HCT116 (cell line): Measurements from ENCODE around the gene CILP2. TPM values are rescaled to one million over a fixed set of nuclear protein-coding genes. Genes with fewer than 3 reads are reported as not detected.

Experiments
- ATAC-seq: fragments of 200-7000 bp; cut with Tn5 transposase; 2 replicates; pipeline ENCODE4 v1.9.1; 2020; ENCODE audit warnings: mild to moderate bottlenecking, moderate library complexity
- BruUV-seq: library from RNA; stranded (reverse); fragments of 400-500 nt; replicated peaks from 2 replicates; lab custom pipeline; 2021; lab: Mats Ljungman, UMichigan
- CTCF ChIA-PET: fragments of 300-600 bp; sonication (Branson Sonifier 250); formaldehyde crosslinking; loops from one replicate; lab custom pipeline; 2021; ENCODE audit warnings: antibody characterized with exemption; lab: Charles Lee
- POLR2A ChIA-PET: fragments of 300-600, 350-600 bp; sonication (Branson Sonifier 250); formaldehyde crosslinking; loops from one replicate; lab custom pipeline; 2021; ENCODE audit warnings: antibody characterized with exemption; lab: Charles Lee
- RAD21 ChIA-PET, 2 experiments: fragments of 300-600 bp; sonication (Branson Sonifier 250); formaldehyde crosslinking; loops; one replicate each; lab custom pipeline; 2023; ENCODE audit warnings: low total read pairs in 2 of 2; ENCODE audit not compliant: uncharacterized antibody in 2 of 2, unreplicated experiment in 2 of 2, low non-redundant PET in 1 of 2; lab: Charles Lee
- DNase-seq: peaks from one replicate; pipeline ENCODE4 v3.0.0-alpha.2; 2010; ENCODE audit warnings: low read depth, low spot score
- H2AFZ ChIP-seq: fragments of 200-600 bp; shearing (Covaris generic), sonication (generic); 2 replicates; pipeline ENCODE4 v1.6.1; 2017; ENCODE audit warnings: low read depth, mixed run types, mixed read lengths, antibody characterized with exemption, low read length; ENCODE audit not compliant: poor library complexity, severe bottlenecking
- H3K27ac ChIP-seq: 2 replicates; pipeline ENCODE4 v1.5.1; 2012; ENCODE audit warnings: low read depth, low read length
- H3K27me3 ChIP-seq: fragments of 200-600 bp; sonication (generic); 2 replicates; pipeline ENCODE4 v1.6.1; 2016; ENCODE audit warnings: mixed run types, low read length, mixed read lengths; ENCODE audit not compliant: insufficient read depth
- H3K36me3 ChIP-seq, 2 experiments: fragments of 200-500 bp in 1 of 2; fragments of 200-600 bp in 1 of 2; sonication (Bioruptor generic) in 1 of 2; sonication (generic) in 1 of 2; 2 replicates each; pipeline versions ENCODE4 v1.5.1 to v1.6.1; 2014 to 2016; ENCODE audit warnings: low read length in 2 of 2, inconsistent platforms in 1 of 2, mixed read lengths in 1 of 2, mixed run types in 1 of 2; ENCODE audit not compliant: insufficient read depth in 2 of 2, control insufficient read depth in 1 of 2
- H3K4me1 ChIP-seq, 2 experiments: fragments of 200-600 bp in 1 of 2; sonication (generic) in 1 of 2; 2 replicates each; pipeline versions ENCODE4 v1.5.1 to v1.6.1; 2012 to 2017; ENCODE audit warnings: low read length in 2 of 2, inconsistent platforms in 1 of 2, mild to moderate bottlenecking in 1 of 2, mixed read lengths in 1 of 2, mixed run types in 1 of 2, moderate library complexity in 1 of 2; ENCODE audit not compliant: insufficient read depth in 2 of 2, control insufficient read depth in 1 of 2
- H3K4me2 ChIP-seq: fragments of 200-600 bp; sonication (generic); 2 replicates; pipeline ENCODE4 v1.6.1; 2017; ENCODE audit warnings: mixed run types, low read length, mixed read lengths
- H3K4me3 ChIP-seq, 2 experiments: fragments of 200-600 bp in 1 of 2; sonication (generic) in 1 of 2; replicated peaks in 1 of 2; 2 replicates each; pipeline ENCODE4 v1.5.1; 2011 to 2016; ENCODE audit warnings: low read length in 2 of 2, control low read depth in 1 of 2, low read depth in 1 of 2, mild to moderate bottlenecking in 1 of 2, mixed read lengths in 1 of 2, mixed run types in 1 of 2
- H3K79me2 ChIP-seq: fragments of 200-600 bp; sonication (generic); 2 replicates; pipeline ENCODE4 v1.6.1; 2017; ENCODE audit warnings: mild to moderate bottlenecking, mixed run types, low read length, moderate library complexity, mixed read lengths; ENCODE audit not compliant: insufficient read depth
- H3K9ac ChIP-seq: fragments of 200-600 bp; sonication (generic); 2 replicates; pipeline ENCODE4 v1.6.1; 2016; ENCODE audit warnings: low read length, mixed read lengths
- H3K9me2 ChIP-seq: fragments of 200-600 bp; sonication (generic), shearing (Covaris generic); 2 replicates; pipeline ENCODE4 v1.6.1; 2017; ENCODE audit warnings: mixed run types, mild to moderate bottlenecking, moderate library complexity; ENCODE audit not compliant: insufficient read depth
- H3K9me3 ChIP-seq, 2 experiments: fragments of 200-500 bp in 1 of 2; fragments of 200-600 bp in 1 of 2; sonication (Bioruptor generic) in 1 of 2; sonication (generic) in 1 of 2; 2 replicates each; pipeline ENCODE4 v1.6.1; 2014 to 2017; ENCODE audit warnings: low read length in 2 of 2, mixed read lengths in 2 of 2, inconsistent platforms in 1 of 2, low read depth in 1 of 2, mild to moderate bottlenecking in 1 of 2, mixed run types in 1 of 2, moderate library complexity in 1 of 2; ENCODE audit not compliant: control insufficient read depth in 1 of 2, insufficient read depth in 1 of 2
- H4K20me1 ChIP-seq: fragments of 200-600 bp; sonication (generic), shearing (Covaris generic); 2 replicates; pipeline ENCODE4 v1.6.1; 2017; ENCODE audit warnings: mixed run types, mild to moderate bottlenecking, moderate library complexity; ENCODE audit not compliant: insufficient read depth
- ELF1 ChIP-seq: IDR thresholded peaks from 2 replicates; pipeline ENCODE4 v1.6.1; 2012; ENCODE audit warnings: low read depth, borderline replicate concordance
- FOSL1 ChIP-seq: IDR thresholded peaks from 2 replicates; pipeline ENCODE4 v1.6.1; 2012; ENCODE audit warnings: low read depth
- MAX ChIP-seq: IDR thresholded peaks from 2 replicates; pipeline ENCODE4 v1.6.1; 2012
- POLR2A ChIP-seq: IDR thresholded peaks from 2 replicates; pipeline ENCODE4 v1.7.0; 2011; ENCODE audit warnings: borderline replicate concordance; ENCODE audit not compliant: insufficient read depth, insufficient read length; ENCODE audit errors: extremely low read depth
- POLR2AphosphoS5 ChIP-seq: IDR thresholded peaks from 2 replicates; pipeline ENCODE4 v1.6.1; 2011; ENCODE audit warnings: mild to moderate bottlenecking, low read depth, low read length, moderate library complexity
- SIN3A ChIP-seq: IDR thresholded peaks from 2 replicates; pipeline ENCODE4 v1.6.1; 2012; ENCODE audit warnings: low read depth
- SP1 ChIP-seq: IDR thresholded peaks from 2 replicates; pipeline ENCODE4 v1.6.1; 2012; ENCODE audit warnings: low read depth
- SRF ChIP-seq: IDR thresholded peaks from 2 replicates; pipeline ENCODE4 v1.6.1; 2012; ENCODE audit warnings: low read depth
- ZBTB33 ChIP-seq: IDR thresholded peaks from 2 replicates; pipeline ENCODE4 v1.6.1; 2011; ENCODE audit warnings: mild to moderate bottlenecking, low read length, moderate library complexity; ENCODE audit not compliant: insufficient replicate concordance; ENCODE audit errors: extremely low read depth
- ZFX ChIP-seq: fragments of 450-650 bp; IDR thresholded peaks from 2 replicates; pipeline ENCODE4 v1.6.1; 2017
- intact Hi-C: fragments of 100-400 bp; cut with micrococcal nuclease; formaldehyde crosslinking; loops from 2 replicates; pipeline ENCODE4 v1.10.0; 2022
- total RNA-seq: library from RNA; stranded (reverse); gene quantifications from one replicate; pipeline ENCODE4 v1.2.1, GENCODE V29; 2021; ENCODE audit not compliant: unreplicated experiment
- TF ChIP-seq, protein P1 (sequence below): IDR thresholded peaks from 2 replicates; pipeline ENCODE4 v1.6.1; 2012

CILP2 gene
- total RNA-seq, 1 experiment from 2014 or later, result 13.1 TPM

- Histone ChIP-seq H3K79me2 (no peaks in the 10 kb centered on the region), H3K27me3 (no peaks in the 10 kb centered on the region), H3K27ac (no peak overlapping the region), H3K9me3 (no peaks in the 10 kb centered on the region), H3K36me3 (no peaks in the 10 kb centered on the region), H2AFZ (no peak overlapping the region), H3K9ac (no peak overlapping the region), H3K4me3 (no peak overlapping the region), H3K9me2 (no peaks in the 10 kb centered on the region), H3K4me1 (peaks cover 7 to 22% of the 10 kb centered on the region in 2 experiments; a peak in 3 of 4 replicates), H4K20me1 (no peaks in the 10 kb centered on the region), H3K4me2 (no peak overlapping the region)
- CTCF ChIA-PET, result interaction anchor here (0.8 kb wide), 1 partner anchor 25 kb away, joined by 3 read pairs; no protein-coding TSS in a partner anchor
- intact Hi-C loops, result no loop called here
- TF ChIP-seq, protein P1, sequence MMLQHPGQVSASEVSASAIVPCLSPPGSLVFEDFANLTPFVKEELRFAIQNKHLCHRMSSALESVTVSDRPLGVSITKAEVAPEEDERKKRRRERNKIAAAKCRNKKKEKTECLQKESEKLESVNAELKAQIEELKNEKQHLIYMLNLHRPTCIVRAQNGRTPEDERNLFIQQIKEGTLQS, result no peak
- TF ChIP-seq POLR2A, result no peak
- no peak for TF ChIP-seq ZFX
- TF ChIP-seq ELF1, result no peak
- TF ChIP-seq SIN3A, result no peak
- TF ChIP-seq ZBTB33, result no peak
- TF ChIP-seq POLR2AphosphoS5, result no peak
- TF ChIP-seq SRF, result no peak
- no peak for TF ChIP-seq MAX
- no peak for TF ChIP-seq SP1
- TF ChIP-seq FOSL1, result no peak
- ATAC-seq (no peak), DNase-seq (no peak)
- RAD21 ChIA-PET, result interaction anchor here in 1 of 2 experiments (0.9 kb wide), 1 partner anchor 66 kb away, joined by 3 read pairs; the partner anchor contains the start of gene GMIP
- no TSS peak for BruUV-seq
- POLR2A ChIA-PET, result no interaction called here
Observed at GRCh38 chr19:19578252-19578651, 40.2 kb downstream of the CILP2 start.
